A549 (cell line): ENCODE data around the gene PRKN.

ENCODE experiments used
- BHLHE40 ChIP-seq: IDR thresholded peaks from 2 replicates; pipeline ENCODE4 v1.6.1; 2012; ENCODE audit warnings: low read depth, low read length, inconsistent platforms
- EP300 ChIP-seq, 2 experiments: fragments of >200 bp; sonication (Bioruptor Twin); formaldehyde crosslinking; IDR thresholded peaks; 2 replicates in 1 of 2; 3 replicates in 1 of 2; pipeline ENCODE4 v1.6.1; 2016 to 2017
- RCOR1 ChIP-seq: fragments of 150-350 bp; IDR thresholded peaks from 2 replicates; pipeline ENCODE4 v1.6.1; 2014; ENCODE audit warnings: antibody characterized with exemption, low read length, low read depth
- ZFP36 ChIP-seq: fragments of 450-650 bp; IDR thresholded peaks from 2 replicates; pipeline ENCODE4 v1.6.1; 2014; ENCODE audit warnings: borderline replicate concordance; ENCODE audit not compliant: partially characterized antibody
- TF ChIP-seq, protein P1 (sequence below): IDR thresholded peaks from 2 replicates; pipeline ENCODE4 v1.6.1; 2012
- TF ChIP-seq, protein P2 (sequence below): fragments of >200 bp; sonication (Bioruptor Twin); formaldehyde crosslinking; IDR thresholded peaks from 3 replicates; pipeline ENCODE4 v1.5.1; 2016

DNA sequence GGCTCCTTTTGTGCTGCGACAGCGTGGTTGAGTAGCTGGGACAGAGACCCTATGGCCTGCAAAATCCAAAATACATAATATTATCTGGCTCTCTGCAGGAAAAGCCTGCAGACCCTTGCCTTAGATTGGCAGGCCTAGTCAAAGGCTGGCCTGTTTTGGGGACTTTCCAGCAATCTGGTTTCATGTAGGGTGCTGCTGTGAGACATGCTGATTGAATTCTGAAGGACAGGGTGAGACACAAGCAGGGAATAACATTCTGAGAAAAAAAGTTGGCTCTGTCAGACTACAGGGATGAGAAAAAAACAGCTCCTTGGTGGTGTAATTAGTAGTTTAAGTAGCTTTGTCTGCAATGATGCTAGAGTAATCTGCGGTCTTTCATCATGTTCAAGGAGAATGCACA is 1051.0 kb downstream of the PRKN start:
- TF ChIP-seq, protein P1, sequence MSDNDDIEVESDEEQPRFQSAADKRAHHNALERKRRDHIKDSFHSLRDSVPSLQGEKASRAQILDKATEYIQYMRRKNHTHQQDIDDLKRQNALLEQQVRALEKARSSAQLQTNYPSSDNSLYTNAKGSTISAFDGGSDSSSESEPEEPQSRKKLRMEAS, result no peak
- no peak for TF ChIP-seq RCOR1
- TF ChIP-seq, protein P2, sequence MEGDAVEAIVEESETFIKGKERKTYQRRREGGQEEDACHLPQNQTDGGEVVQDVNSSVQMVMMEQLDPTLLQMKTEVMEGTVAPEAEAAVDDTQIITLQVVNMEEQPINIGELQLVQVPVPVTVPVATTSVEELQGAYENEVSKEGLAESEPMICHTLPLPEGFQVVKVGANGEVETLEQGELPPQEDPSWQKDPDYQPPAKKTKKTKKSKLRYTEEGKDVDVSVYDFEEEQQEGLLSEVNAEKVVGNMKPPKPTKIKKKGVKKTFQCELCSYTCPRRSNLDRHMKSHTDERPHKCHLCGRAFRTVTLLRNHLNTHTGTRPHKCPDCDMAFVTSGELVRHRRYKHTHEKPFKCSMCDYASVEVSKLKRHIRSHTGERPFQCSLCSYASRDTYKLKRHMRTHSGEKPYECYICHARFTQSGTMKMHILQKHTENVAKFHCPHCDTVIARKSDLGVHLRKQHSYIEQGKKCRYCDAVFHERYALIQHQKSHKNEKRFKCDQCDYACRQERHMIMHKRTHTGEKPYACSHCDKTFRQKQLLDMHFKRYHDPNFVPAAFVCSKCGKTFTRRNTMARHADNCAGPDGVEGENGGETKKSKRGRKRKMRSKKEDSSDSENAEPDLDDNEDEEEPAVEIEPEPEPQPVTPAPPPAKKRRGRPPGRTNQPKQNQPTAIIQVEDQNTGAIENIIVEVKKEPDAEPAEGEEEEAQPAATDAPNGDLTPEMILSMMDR, result no peak
- TF ChIP-seq EP300 (IDR thresholded peaks at IDR 0.05), result no peak
- no peak for TF ChIP-seq ZFP36
- TF ChIP-seq BHLHE40, result no peak
